DND-41 (cell line): Measurements from ENCODE around the gene XRN1.
"Not testable (repeated sequence)": the region's sequence is repeated elsewhere in the genome, so short reads cannot be mapped to it uniquely, and the experiment has no call there.

Source experiments
- ATAC-seq: fragments of 200-7000 bp; cut with Tn5 transposase; 3 replicates; pipeline ENCODE4 v1.9.1; 2021; ENCODE audit warnings: low read depth; ENCODE audit not compliant: insufficient read depth
- DNase-seq: peaks from one replicate; pipeline ENCODE4 v3.0.0-alpha.2; 2020
- H2AFZ ChIP-seq: 2 replicates; pipeline ENCODE4 v1.6.0; 2012; ENCODE audit warnings: low read depth, low read length
- H3K27ac ChIP-seq: 2 replicates; pipeline ENCODE4 v1.5.1; 2012; ENCODE audit warnings: low read length, inconsistent platforms
- H3K27me3 ChIP-seq: fragments of 200-600 bp; sonication (generic); 2 replicates; pipeline ENCODE4 v1.6.0; 2012; ENCODE audit warnings: low read length, mild to moderate bottlenecking, inconsistent platforms; ENCODE audit not compliant: insufficient read depth, poor library complexity
- H3K36me3 ChIP-seq: 2 replicates; pipeline ENCODE4 v1.5.1; 2012; ENCODE audit warnings: low read length, inconsistent platforms; ENCODE audit not compliant: insufficient read depth
- H3K4me1 ChIP-seq: 2 replicates; pipeline ENCODE4 v1.5.1; 2012; ENCODE audit warnings: mild to moderate bottlenecking, low read length; ENCODE audit not compliant: insufficient read depth
- H3K4me2 ChIP-seq: 2 replicates; pipeline ENCODE4 v1.6.0; 2012; ENCODE audit warnings: mild to moderate bottlenecking, moderate library complexity, low read length, inconsistent platforms; ENCODE audit not compliant: insufficient read depth
- H3K4me3 ChIP-seq, 2 experiments: fragments of 200-600 bp in 1 of 2; shearing (Covaris generic) in 1 of 2; 2 replicates each; pipeline ENCODE4 v1.5.1; 2012 to 2016; ENCODE audit warnings: inconsistent platforms in 2 of 2, low read length in 2 of 2, mild to moderate bottlenecking in 2 of 2, low read depth in 1 of 2, moderate library complexity in 1 of 2
- H3K79me2 ChIP-seq: 2 replicates; pipeline ENCODE4 v1.6.0; 2012; ENCODE audit warnings: low read length, inconsistent platforms; ENCODE audit not compliant: insufficient read depth
- H3K9ac ChIP-seq: 2 replicates; pipeline ENCODE4 v1.6.0; 2012; ENCODE audit warnings: low read depth, mild to moderate bottlenecking, inconsistent platforms, low read length, moderate library complexity
- H3K9me3 ChIP-seq: 2 replicates; pipeline ENCODE4 v1.5.1; 2012; ENCODE audit warnings: low read length, moderate library complexity, mild to moderate bottlenecking, inconsistent platforms; ENCODE audit not compliant: insufficient read depth, severe bottlenecking
- H4K20me1 ChIP-seq: 2 replicates; pipeline ENCODE4 v1.6.0; 2012; ENCODE audit warnings: low read length; ENCODE audit not compliant: insufficient read depth
- EZH2 ChIP-seq: IDR thresholded peaks from 3 replicates; pipeline ENCODE4 v1.6.1; 2012; ENCODE audit warnings: borderline replicate concordance, low read depth, mild to moderate bottlenecking, moderate library complexity, low read length, inconsistent platforms; ENCODE audit not compliant: severe bottlenecking
- TF ChIP-seq, protein P1 (sequence below): IDR thresholded peaks from 2 replicates; pipeline ENCODE4 v1.5.1; 2012; ENCODE audit warnings: borderline replicate concordance, low read length, moderate library complexity, mild to moderate bottlenecking; ENCODE audit not compliant: poor library complexity, severe bottlenecking; ENCODE audit errors: extremely low read depth

XRN1 gene

DNA sequence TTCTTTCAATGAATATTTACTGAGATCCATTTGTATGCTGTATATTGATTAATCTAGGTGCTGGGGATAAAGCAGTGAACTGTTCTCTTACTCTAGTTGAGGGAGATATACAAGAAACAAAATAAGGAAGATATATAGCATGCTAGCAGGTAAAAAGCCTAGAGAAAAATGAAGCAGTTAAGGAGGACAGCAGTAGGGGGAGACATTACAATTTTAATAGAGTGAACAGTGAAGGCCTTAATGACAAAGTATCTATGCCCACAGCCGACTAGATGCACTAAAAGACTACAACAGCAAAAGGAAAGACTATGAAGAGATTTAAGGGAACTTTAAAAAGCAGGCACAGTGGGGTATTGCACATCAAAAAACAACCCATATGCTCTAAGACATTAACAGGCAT, 81.4 kb downstream of the XRN1 start:
- no peak for DNase-seq
- no peaks in the 10 kb centered on the region for H3K79me2 ChIP-seq
- no peaks in the 10 kb centered on the region for H3K27me3 ChIP-seq
- no peak for TF ChIP-seq EZH2
- TF ChIP-seq, protein P1, sequence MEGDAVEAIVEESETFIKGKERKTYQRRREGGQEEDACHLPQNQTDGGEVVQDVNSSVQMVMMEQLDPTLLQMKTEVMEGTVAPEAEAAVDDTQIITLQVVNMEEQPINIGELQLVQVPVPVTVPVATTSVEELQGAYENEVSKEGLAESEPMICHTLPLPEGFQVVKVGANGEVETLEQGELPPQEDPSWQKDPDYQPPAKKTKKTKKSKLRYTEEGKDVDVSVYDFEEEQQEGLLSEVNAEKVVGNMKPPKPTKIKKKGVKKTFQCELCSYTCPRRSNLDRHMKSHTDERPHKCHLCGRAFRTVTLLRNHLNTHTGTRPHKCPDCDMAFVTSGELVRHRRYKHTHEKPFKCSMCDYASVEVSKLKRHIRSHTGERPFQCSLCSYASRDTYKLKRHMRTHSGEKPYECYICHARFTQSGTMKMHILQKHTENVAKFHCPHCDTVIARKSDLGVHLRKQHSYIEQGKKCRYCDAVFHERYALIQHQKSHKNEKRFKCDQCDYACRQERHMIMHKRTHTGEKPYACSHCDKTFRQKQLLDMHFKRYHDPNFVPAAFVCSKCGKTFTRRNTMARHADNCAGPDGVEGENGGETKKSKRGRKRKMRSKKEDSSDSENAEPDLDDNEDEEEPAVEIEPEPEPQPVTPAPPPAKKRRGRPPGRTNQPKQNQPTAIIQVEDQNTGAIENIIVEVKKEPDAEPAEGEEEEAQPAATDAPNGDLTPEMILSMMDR: peak; percentile 60
- no peak overlapping the region for H3K4me3 ChIP-seq
- peak; percentile 50; the same call in 1 of the 3 replicates for ATAC-seq
- no peaks in the 10 kb centered on the region for H3K4me1 ChIP-seq
- no peak overlapping the region for H3K4me2 ChIP-seq
- H3K9ac ChIP-seq: no peak overlapping the region
- H3K27ac ChIP-seq: no peak overlapping the region
- no peaks in the 10 kb centered on the region for H4K20me1 ChIP-seq
- H3K9me3 ChIP-seq: no peaks in the 10 kb centered on the region
- no peak overlapping the region for H2AFZ ChIP-seq
- H3K36me3 ChIP-seq: peaks cover 57% of the 10 kb centered on the region

DNA sequence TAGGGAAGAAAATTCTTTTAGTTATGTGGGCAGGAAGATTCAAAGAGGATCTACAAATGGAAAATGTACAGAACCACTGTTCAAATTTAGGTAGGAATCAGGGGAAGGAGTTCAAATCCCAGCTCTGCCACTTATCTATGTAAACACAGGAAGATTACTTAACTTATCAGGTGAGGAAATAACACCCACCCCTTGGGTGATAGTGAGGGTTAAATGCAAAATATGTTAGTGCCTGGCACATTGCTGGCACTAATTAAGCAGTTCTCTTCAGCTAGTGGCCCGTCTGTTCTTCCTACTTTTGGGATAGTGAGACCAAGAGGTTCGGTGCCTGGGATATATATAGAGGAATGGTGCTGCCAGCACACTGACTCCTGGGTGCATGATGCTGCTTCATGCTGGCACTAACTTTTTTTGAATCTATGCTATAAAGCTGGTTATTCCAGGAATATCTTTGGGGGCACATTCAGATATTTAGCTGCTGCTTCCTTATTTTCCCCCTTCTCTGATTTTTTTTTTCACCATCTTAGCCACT, 83.8 kb downstream of the XRN1 start:
- no peak for TF ChIP-seq EZH2
- TF ChIP-seq, protein P1: no peak
- Histone ChIP-seq H3K79me2 (no peaks in the 10 kb centered on the region), H2AFZ (no peak overlapping the region), H3K27ac (no peak overlapping the region), H3K4me1 (no peaks in the 10 kb centered on the region), H3K9me3 (no peaks in the 10 kb centered on the region), H3K4me3 (no peak overlapping the region), H3K36me3 (peaks cover 65% of the 10 kb centered on the region), H3K4me2 (no peak overlapping the region), H3K27me3 (no peaks in the 10 kb centered on the region), H4K20me1 (no peaks in the 10 kb centered on the region), H3K9ac (no peak overlapping the region)
- DNase-seq: no peak
- no peak for ATAC-seq

DNA sequence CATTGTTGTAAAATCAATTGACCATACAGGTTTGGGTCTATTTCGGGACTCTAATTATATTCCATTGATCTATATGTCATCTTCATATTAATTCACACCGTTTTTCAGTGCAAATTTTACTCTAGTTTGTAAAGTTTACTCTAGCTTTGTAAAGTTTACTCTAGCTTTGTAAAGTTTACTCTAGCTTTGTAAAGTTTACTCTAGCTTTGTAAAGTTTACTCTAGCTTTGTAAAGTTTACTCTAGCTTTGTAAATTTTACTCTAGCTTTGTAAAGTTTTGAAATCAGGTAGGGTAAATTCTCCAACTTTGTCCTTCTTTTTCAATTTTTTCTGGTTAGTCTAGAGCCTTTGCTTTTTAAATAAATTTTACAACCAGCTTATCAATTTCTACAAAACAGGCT, 84.4 kb downstream of the XRN1 start:
- H3K4me2 ChIP-seq, ATAC-seq, H3K27ac ChIP-seq, DNase-seq, H3K79me2 ChIP-seq, H3K27me3 ChIP-seq, H3K9ac ChIP-seq, H3K4me1 ChIP-seq, H2AFZ ChIP-seq, H3K4me3 ChIP-seq, H3K9me3 ChIP-seq, H4K20me1 ChIP-seq: not testable (repeated sequence)
- H3K36me3 ChIP-seq: peaks cover 65% of the 10 kb centered on the region

DNA sequence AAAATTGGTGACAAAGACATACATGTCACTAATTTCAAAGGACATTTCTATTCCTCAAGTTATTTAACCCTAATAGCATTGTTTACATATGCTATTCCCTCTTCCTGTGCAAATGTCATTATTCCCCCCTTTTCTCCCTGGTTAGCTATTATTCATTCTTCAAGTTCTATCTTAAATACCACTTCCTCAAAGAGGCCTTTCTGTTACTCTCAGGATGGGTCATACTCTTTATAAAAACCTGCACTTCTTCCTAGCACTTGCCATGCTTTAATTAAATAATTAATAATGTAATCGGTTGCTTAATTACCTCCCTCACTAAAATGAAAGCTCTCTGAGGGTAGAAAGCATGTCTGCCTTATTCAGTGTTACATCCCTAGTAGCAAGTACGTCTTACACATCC, 88.5 kb downstream of the XRN1 start:
- ATAC-seq (no peak), DNase-seq (no peak)
- Histone ChIP-seq H3K9ac (no peak overlapping the region), H3K4me2 (no peak overlapping the region), H3K4me3 (no peak overlapping the region), H3K79me2 (no peaks in the 10 kb centered on the region), H3K36me3 (peaks cover 87% of the 10 kb centered on the region), H3K4me1 (no peaks in the 10 kb centered on the region), H4K20me1 (no peaks in the 10 kb centered on the region), H2AFZ (no peak overlapping the region), H3K27ac (no peak overlapping the region), H3K9me3 (no peaks in the 10 kb centered on the region), H3K27me3 (no peaks in the 10 kb centered on the region)
- TF ChIP-seq EZH2: no peak
- TF ChIP-seq, protein P1: no peak
